Measurements from ENCODE around the gene DLG2.

DNA sequence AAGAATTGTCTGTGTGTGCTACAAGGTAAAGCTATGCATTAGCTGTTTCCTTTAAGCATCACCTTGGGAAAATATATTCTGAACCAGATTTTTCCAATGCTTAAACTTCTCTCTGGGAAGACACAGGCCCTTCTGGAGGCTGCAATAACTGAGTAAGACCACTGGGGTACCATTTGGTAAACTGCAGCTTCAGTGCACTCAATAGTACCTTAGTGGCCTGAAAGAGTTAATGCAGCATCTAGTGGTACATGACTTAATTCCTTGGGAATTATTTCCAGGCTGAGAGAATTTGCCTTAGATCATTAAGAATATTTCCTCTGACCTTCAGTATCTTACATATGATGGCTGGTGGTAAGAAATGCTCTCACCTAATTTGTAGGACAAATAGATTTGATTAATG lies 727.4 kb downstream of the DLG2 start:
- TF ChIP-seq POLR2A (IDR thresholded peaks at IDR 0.05) (no peak), CTCF (IDR thresholded peaks at IDR 0.05) (no peak)

All from tibial nerve (tissue), 3 donors.